Measurements from ENCODE around the gene BRSK1. TPM values are rescaled to one million over a fixed set of nuclear protein-coding genes. Genes with fewer than 3 reads are reported as not detected.

The BRSK1 gene
- total and polyA plus RNA-seq, 4 donors = 0.53 to 6.4 (median 1.5) TPM

DNA sequence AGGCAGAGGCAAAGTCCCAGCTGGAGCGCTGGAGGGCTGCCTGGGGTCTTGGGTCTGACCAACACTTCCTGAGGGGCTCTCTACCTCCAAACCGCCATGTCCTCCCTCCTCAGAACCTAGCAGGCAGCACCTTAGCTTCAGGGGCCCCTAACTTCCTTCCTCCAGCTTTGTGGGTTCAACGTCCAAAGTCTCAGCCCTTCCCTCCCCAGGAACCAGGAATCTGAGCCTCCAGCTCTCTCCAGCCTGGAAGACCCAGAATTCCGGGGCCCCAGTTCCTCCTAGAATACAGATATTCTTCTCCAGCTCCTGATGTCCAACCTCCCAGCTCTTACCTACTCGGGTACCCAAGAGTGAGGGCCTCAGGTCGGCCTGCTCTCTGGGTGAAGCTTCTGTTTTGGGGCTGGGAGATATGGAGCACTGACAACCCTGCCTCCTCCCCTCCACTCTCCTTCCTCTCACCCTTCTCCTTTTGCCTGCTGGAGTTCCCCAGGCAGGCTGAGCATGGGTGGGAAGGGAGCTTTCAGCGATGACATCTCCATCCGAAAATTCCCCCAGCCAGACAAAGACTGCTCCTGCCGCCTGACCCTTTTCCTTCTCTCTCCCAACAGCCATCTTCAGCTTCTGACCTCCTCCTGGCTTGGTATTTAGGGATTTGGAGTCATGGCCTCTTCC lies 37.8 kb downstream of the BRSK1 start:
- no peaks in the 10 kb centered on the region for H3K9me3 ChIP-seq (ENCODE audit: control insufficient read depth in 4 of 4, insufficient read depth in 3 of 4, low read length in 3 of 4)
- no peak overlapping the region for H3K27ac ChIP-seq (ENCODE audit: low read depth in 1 of 2, low read length in 1 of 2)
- no peaks in the 10 kb centered on the region for H3K4me1 ChIP-seq (ENCODE audit: control insufficient read depth in 5 of 5, insufficient read depth in 5 of 5, low read length in 5 of 5)
- no peak for ATAC-seq (ENCODE audit: insufficient read depth, low FRiP score)
- TF ChIP-seq, protein P1, sequence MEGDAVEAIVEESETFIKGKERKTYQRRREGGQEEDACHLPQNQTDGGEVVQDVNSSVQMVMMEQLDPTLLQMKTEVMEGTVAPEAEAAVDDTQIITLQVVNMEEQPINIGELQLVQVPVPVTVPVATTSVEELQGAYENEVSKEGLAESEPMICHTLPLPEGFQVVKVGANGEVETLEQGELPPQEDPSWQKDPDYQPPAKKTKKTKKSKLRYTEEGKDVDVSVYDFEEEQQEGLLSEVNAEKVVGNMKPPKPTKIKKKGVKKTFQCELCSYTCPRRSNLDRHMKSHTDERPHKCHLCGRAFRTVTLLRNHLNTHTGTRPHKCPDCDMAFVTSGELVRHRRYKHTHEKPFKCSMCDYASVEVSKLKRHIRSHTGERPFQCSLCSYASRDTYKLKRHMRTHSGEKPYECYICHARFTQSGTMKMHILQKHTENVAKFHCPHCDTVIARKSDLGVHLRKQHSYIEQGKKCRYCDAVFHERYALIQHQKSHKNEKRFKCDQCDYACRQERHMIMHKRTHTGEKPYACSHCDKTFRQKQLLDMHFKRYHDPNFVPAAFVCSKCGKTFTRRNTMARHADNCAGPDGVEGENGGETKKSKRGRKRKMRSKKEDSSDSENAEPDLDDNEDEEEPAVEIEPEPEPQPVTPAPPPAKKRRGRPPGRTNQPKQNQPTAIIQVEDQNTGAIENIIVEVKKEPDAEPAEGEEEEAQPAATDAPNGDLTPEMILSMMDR (IDR thresholded peaks at IDR 0.05; ENCODE audit: control extremely low read depth, extremely low read depth) = no peak
- no peaks in the 10 kb centered on the region for H3K27me3 ChIP-seq (ENCODE audit: control insufficient read depth in 3 of 3, insufficient read depth in 3 of 3, low read length in 2 of 3)
- no peak for DNase-seq
- 44 to 60% methylated on average over 9 of the region's 9 CpGs for WGBS, 2 donors
- peaks cover 0 to 3% (median 0%) of the 10 kb centered on the region in 4 donors for H3K36me3 ChIP-seq (ENCODE audit: control insufficient read depth in 4 of 4, insufficient read depth in 4 of 4, low read length in 4 of 4)
- no peak overlapping the region for H3K4me3 ChIP-seq
- no peak overlapping the region for H3K9ac ChIP-seq (ENCODE audit: insufficient read depth in 1 of 2, low read length in 2 of 2)

- DNase-seq (no peak), ATAC-seq (ENCODE audit: insufficient read depth, low FRiP score) (no peak)
- no peaks in the 10 kb centered on the region for H3K27me3 ChIP-seq (ENCODE audit: control insufficient read depth in 3 of 3, insufficient read depth in 3 of 3, low read length in 2 of 3)
- H3K4me3 ChIP-seq = no peak overlapping the region
- no peaks in the 10 kb centered on the region for H3K4me1 ChIP-seq (ENCODE audit: control insufficient read depth in 5 of 5, insufficient read depth in 5 of 5, low read length in 5 of 5)
- 43 to 48% methylated on average over 12 of the region's 12 CpGs for WGBS, 2 donors
- H3K36me3 ChIP-seq (ENCODE audit: control insufficient read depth in 4 of 4, insufficient read depth in 4 of 4, low read length in 4 of 4) = no peaks in the 10 kb centered on the region
- H3K9me3 ChIP-seq (ENCODE audit: control insufficient read depth in 4 of 4, insufficient read depth in 3 of 4, low read length in 3 of 4) = no peaks in the 10 kb centered on the region
- H3K27ac ChIP-seq (ENCODE audit: low read depth in 1 of 2, low read length in 1 of 2) = no peak overlapping the region
- TF ChIP-seq, protein P1 (IDR thresholded peaks at IDR 0.05; ENCODE audit: control extremely low read depth, extremely low read depth) = no peak
- no peak overlapping the region for H3K9ac ChIP-seq (ENCODE audit: insufficient read depth in 1 of 2, low read length in 2 of 2)
Observed at GRCh38 chr19:55322204-55322885, 38.5 kb downstream of the BRSK1 start.

DNA sequence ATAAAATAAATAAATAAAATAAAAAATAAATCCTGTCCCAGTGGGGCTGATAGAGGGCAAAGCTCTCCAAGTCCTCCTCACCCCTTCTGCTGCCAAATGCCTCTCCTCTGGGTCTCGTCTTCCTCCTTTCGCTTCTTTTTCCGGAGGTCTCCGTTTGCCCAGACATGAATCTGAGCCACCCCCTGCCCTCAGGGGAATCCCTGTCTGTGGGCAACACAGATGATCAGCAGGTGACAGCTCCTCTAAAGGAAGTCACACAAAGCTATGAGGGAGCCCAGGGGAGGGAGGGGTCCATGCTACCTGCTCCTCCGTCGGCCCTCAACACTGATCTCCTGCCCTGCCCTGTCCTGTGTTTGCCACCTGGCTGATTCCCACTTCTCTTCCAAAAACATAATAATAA lies 40.9 kb downstream of the BRSK1 start:
- ATAC-seq (ENCODE audit: insufficient read depth, low FRiP score) (no peak), DNase-seq (no peak)

More for the DNA sequence above, 40.9 kb downstream of the BRSK1 start:
- Histone ChIP-seq H3K27me3 (ENCODE audit: control insufficient read depth in 3 of 3, insufficient read depth in 3 of 3, low read length in 2 of 3) (no peaks in the 10 kb centered on the region), H3K4me3 (no peak overlapping the region), H3K9me3 (ENCODE audit: control insufficient read depth in 4 of 4, insufficient read depth in 3 of 4, low read length in 3 of 4) (no peaks in the 10 kb centered on the region), H3K36me3 (ENCODE audit: control insufficient read depth in 4 of 4, insufficient read depth in 4 of 4, low read length in 4 of 4) (no peaks in the 10 kb centered on the region), H3K4me1 (ENCODE audit: control insufficient read depth in 5 of 5, insufficient read depth in 5 of 5, low read length in 5 of 5) (peaks cover 0 to 4% (median 0%) of the 10 kb centered on the region in 5 donors), H3K9ac (ENCODE audit: insufficient read depth in 1 of 2, low read length in 2 of 2) (no peak overlapping the region), H3K27ac (ENCODE audit: low read depth in 1 of 2, low read length in 1 of 2) (peak overlapping the region in 1 of 2 donors; percentile 68)
- WGBS, 2 donors = 71 to 88% methylated on average over 6 of the region's 6 CpGs
- TF ChIP-seq, protein P1 (IDR thresholded peaks at IDR 0.05; ENCODE audit: control extremely low read depth, extremely low read depth) = no peak

Data from lung (tissue), 12 donors.